ENCODE data around the gene NPM3. TPM values are rescaled to one million over a fixed set of nuclear protein-coding genes. Genes with fewer than 3 reads are reported as not detected.

NPM3 gene
- total RNA-seq, 2 donors from 2014 or later, result 16.3 to 19.9 TPM

DNA sequence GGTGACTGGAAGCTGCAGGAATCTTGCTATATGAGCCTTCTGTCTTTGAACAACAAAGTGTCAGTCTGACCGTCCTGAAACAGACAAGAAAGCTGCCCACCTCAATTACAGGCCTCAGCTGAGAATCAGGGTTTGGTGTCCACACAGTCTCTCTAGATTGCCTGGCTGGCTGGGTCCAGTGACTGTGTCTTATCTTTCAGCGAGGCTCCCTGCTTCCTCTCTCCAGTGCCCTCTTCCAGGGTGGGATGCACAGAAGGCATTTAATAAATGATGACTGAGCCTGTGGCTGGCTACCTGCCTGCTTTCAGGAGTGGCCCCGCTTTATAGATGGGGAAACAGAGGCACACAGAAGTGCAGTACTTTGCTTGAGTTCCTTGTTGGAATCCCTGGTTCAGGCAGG, 34.8 kb downstream of the NPM3 start:
- Histone ChIP-seq H3K4me3 (no peak overlapping the region), H3K27me3 (replicated peaks; ENCODE audit: insufficient read depth) (no peaks in the 10 kb centered on the region), H3K27ac (no peak overlapping the region), H3K36me3 (no peaks in the 10 kb centered on the region), H3K9me3 (no peaks in the 10 kb centered on the region), H3K4me1 (ENCODE audit: control insufficient read depth in 1 of 2, low read depth in 2 of 2) (no peaks in the 10 kb centered on the region)
- no peak for TF ChIP-seq CTCF (IDR thresholded peaks at IDR 0.05)
- no peak for ATAC-seq (ENCODE audit: insufficient number of reproducible peaks, low FRiP score, low read depth)
- DNase-seq (ENCODE audit: low spot score), result no peak

- DNase-seq (ENCODE audit: low spot score), result no peak
- Histone ChIP-seq H3K36me3 (no peaks in the 10 kb centered on the region), H3K4me1 (ENCODE audit: control insufficient read depth in 1 of 2, low read depth in 2 of 2) (no peaks in the 10 kb centered on the region), H3K27ac (no peak overlapping the region), H3K9me3 (no peaks in the 10 kb centered on the region), H3K27me3 (replicated peaks; ENCODE audit: insufficient read depth) (no peaks in the 10 kb centered on the region), H3K4me3 (no peak overlapping the region)
- no peak for TF ChIP-seq CTCF (IDR thresholded peaks at IDR 0.05)
- ATAC-seq (ENCODE audit: insufficient number of reproducible peaks, low FRiP score, low read depth), result no peak
Observed at GRCh38 chr10:101745074-101745696, 38.1 kb downstream of the NPM3 start.

GRCh38 chr10:101744267-101744666, 39.0 kb downstream of the NPM3 start:
- ATAC-seq (ENCODE audit: insufficient number of reproducible peaks, low FRiP score, low read depth) (no peak), DNase-seq (ENCODE audit: low spot score) (no peak)
- no peaks in the 10 kb centered on the region for H3K27me3 ChIP-seq (replicated peaks; ENCODE audit: insufficient read depth)
- H3K4me1 ChIP-seq (ENCODE audit: control insufficient read depth in 1 of 2, low read depth in 2 of 2), result no peaks in the 10 kb centered on the region
- no peak overlapping the region for H3K27ac ChIP-seq
- H3K36me3 ChIP-seq, result no peaks in the 10 kb centered on the region
- no peak overlapping the region for H3K4me3 ChIP-seq
- TF ChIP-seq CTCF (IDR thresholded peaks at IDR 0.05), result no peak
- H3K9me3 ChIP-seq, result no peaks in the 10 kb centered on the region

DNA sequence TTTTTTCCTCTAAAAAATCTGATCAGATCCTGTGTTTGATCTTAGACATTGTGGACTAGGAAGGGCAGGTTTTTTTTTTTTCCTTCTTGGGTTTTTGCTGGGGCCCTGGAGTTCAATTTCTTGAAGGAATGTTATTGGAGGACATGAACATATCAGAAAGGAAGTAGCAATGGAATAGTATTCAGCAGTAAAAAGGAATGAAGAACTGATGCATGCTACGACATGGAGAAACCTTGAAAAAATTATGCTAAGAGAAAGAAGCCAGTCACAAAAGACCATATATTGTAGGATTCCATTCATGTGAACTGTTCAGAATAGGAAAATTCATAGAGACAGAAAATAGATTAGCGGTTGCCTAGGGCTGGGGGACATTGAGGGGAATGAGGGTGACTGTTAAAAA, 41.3 kb downstream of the NPM3 start:
- DNase-seq (ENCODE audit: low spot score) (no peak), ATAC-seq (ENCODE audit: insufficient number of reproducible peaks, low FRiP score, low read depth) (no peak)
- Histone ChIP-seq H3K36me3 (no peaks in the 10 kb centered on the region), H3K4me1 (ENCODE audit: control insufficient read depth in 1 of 2, low read depth in 2 of 2) (no peaks in the 10 kb centered on the region), H3K9me3 (no peaks in the 10 kb centered on the region), H3K27ac (no peak overlapping the region), H3K27me3 (replicated peaks; ENCODE audit: insufficient read depth) (no peaks in the 10 kb centered on the region), H3K4me3 (no peak overlapping the region)
- no peak for TF ChIP-seq CTCF (IDR thresholded peaks at IDR 0.05)

DNA sequence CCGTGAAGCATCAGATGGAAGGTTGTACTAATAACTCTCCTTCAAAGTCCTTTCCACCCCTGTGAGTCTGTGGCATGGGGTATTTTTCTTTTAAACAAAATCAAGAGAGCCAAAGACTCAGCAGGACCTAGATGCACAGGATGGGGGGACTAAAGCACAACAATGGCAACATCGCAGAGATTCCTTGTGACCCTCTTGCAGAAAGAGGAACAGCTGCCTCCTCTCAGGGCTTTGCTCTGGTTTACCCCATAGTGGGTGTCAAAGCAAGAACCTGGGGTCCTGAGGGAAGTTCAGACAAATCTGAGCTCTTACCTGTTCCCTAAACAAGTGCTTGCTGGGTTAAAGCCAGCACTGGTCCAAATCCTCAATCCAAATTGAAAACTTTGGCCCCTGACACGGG, 46.6 kb downstream of the NPM3 start:
- H3K9me3 ChIP-seq, result no peaks in the 10 kb centered on the region
- no peak for TF ChIP-seq CTCF (IDR thresholded peaks at IDR 0.05)
- DNase-seq (ENCODE audit: low spot score) (no peak), ATAC-seq (ENCODE audit: insufficient number of reproducible peaks, low FRiP score, low read depth) (no peak)
- H3K4me1 ChIP-seq (ENCODE audit: control insufficient read depth in 1 of 2, low read depth in 2 of 2), result no peaks in the 10 kb centered on the region
- H3K4me3 ChIP-seq, result no peak overlapping the region
- no peaks in the 10 kb centered on the region for H3K36me3 ChIP-seq
- H3K27ac ChIP-seq, result no peak overlapping the region
- no peaks in the 10 kb centered on the region for H3K27me3 ChIP-seq (replicated peaks; ENCODE audit: insufficient read depth)
